HS-27A (cell line): ENCODE measurements around the gene FKBP1A.
"Not testable (repeated sequence)": the region's sequence is repeated elsewhere in the genome, so short reads cannot be mapped to it uniquely, and the experiment has no call there.

Source experiments
- DNase-seq: peaks from one replicate; pipeline ENCODE4 v3.0.0-alpha.2; 2012; ENCODE audit warnings: low read depth, missing footprints

Gene FKBP1A

DNA sequence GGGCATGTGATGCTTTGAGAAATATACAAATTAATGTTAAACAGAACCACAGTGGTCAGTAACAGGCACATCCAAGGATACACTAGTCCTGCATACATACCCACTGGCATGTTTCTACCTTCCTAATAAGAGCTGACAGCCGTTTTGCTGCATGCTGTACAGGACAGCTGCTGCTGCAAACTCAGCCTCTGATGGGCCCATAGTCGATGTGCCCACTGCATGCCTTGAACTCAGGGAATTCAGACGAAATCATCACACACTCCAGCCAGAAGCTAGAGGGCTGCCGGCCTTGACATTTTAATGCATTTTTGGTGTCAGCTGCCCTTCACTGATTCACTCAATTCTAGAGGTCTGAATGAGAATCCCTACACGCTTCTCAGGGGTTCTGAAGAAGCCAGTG is 29.3 kb downstream of the FKBP1A start:
- no peak for DNase-seq

DNA sequence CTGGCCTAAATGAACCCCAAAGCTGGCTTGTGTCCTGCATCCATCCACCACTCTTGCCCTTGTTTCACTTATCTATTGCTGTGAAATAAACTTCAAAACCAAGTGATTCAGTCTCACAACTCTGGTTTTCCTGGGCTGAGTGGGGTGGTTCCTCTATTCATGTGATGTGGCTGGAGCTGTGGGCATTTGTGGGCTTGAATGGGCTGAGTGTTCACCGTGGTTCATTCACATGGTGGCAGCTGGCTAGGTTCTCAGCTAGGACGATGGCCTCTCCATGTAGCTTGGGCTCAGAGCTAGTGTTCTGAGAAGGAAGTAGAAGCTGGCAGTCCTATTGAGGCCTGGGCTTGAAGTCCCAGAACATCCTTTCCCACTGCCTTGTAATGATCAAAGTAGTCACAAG is 30.4 kb downstream of the FKBP1A start:
- no peak for DNase-seq

DNA sequence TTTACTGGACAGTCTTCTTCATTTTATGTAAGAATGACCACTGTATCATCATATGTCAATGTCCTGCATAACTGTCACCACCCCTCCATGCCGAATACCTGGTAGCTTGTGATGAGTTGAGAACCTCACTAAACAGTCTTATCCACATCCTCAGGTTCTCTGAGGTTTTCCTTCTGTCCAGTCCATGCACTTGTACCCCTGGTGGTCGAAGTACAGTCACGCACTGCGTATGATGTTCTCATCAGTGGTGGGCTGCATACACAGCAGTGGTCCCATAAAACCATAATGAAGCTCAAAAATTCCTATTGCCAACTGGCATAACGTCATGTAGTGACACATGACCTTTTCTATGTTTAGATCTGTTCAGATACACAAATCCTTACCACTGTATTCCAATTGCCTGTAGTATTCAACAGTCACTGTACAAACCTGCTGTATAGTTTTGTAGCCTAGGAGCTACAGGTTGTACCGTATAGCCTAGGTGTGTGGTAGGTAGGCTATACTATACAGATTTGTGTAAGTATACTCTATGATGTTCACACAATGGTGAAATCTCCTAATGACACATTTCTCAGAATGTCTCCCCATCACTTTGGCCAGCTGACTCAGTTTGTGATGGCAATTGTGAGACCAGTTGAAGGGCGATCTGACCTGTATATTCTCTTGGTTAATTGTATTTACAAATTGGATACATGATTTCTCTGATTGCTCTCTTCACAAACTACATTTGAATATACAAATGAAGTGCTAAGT is 32.6 kb downstream of the FKBP1A start:
- no peak for DNase-seq

DNA sequence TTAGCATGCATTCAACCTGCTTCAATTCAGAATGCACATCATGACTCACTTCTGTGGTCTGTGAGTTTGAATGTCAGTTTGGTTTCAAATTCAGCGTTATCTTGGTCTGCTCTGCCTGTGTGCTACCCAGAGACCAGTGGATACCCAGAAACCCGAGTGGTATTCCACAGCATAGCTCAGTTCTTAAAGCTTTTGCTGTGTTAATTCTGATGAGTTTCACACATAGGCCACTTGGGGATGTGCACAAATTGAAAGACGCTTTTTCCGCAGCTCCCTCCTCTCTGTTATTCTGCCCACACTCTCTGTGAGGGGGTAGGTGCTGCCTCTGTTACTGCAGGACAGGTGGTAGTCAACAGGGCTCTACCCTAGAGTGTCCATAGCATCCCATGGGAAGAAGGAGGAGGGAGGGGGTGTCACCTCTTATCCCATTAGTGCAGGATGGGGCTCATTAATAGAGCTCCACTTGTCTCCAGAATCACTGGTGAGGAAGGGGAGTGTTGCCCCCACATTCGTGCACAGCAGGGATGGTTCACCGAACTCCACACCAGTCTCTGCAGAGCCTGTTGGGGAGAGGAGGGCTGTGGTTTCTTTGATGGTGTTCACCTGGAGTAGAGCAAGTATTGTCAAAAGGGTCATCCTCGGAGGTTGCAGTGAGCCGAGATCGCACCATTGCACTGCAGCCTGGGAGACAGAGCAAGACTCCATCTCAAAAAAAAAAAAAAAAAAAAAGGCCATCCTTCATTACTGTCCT is 34.8 kb downstream of the FKBP1A start:
- DNase-seq = no peak

DNA sequence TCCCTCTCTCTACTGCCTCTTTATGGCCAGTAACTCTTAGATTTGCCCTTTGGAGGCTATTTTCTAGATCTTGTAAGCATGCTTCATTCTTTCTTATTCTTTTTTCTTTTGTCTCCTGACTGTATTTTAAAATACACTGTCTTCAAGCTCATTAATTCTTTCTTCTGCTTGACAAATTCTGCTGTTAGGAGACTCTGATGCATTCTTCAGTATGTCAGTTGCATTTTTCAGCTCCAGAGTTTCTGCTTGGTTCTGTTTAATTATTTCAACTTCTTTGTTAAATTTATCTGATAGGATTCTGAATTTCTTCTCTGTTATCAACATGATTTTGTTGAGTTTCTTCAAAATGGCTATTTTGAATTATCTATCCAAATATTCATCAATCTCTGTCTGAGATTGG is 38.9 kb downstream of the FKBP1A start:
- no peak for DNase-seq

DNA sequence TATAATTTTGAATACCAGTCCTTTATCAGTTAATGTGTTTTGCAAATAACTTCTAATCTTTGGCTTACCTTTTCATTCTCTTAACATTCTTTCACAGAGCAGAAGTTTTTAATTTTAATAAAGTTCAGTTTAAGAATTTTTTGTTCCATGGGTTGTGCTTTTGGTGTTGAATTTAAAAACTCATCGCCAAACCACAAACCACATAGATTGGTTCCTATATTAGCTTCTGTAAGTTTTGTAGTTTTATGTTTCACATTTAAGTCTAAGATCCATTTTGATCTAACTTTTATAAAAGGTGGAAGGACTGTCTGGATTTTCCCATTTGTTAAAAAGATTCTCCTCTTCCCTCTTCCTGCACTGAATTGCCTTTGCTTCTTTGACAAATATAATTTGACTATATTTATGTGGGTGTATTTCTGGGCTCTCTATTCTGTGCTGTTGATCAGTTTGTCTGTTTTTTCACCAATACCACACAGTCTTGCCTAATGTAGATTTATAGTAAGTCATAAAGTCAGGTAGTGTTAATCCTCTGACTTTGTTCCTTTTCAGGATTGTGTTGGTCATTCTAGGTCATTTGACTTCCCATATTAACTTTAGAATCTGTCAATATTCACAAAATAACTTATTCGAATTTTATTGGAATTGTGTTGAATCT is 46.4 kb downstream of the FKBP1A start:
- DNase-seq = no peak

DNA sequence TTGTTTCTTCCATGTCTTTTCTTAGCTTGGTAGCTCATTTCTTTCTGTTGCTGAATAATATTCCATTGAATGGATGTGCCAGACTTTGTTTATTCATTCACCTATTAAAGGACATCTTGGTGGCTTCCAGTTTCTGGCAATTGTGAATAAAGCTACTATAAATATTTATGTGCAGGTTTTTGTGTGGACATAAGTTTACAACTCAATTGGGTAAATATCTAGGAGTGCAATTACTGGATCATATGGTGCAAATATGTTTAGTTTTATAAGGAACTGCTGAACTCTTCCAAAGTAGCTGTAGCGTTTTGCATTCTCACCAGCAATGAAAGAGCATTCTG is 47.1 kb downstream of the FKBP1A start:
- DNase-seq = no peak

DNA sequence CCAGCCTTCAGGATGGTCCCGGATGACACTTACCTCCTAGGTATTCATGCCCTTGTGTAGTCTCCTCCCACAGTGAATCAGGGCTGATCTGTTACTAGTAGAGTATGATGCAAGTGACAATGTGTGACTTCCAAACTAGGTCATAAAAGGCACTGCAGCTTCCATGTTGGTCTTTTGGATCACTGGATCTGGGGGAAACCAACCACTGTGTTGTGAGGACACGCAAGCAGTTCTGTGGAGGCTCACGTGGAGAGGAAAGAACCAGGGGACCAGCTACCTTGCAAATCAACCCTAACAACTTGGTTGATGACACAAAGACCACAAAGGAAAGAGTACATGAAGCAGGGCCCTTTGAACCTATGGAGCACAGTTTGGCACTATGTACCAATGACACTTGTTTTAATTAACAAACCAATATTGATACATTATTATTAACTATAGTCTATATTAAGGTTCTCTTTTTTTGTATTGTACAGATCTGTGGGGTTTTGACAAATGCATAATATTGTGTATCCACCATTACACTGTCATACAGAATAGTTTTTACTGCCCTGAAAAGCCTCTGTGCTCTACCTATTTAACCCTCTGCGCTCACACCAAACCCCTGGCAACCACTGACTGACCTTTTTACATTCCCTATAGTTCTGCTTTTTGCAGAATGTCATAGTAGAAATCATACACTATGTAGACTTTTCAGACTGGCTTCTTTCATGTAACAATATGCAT is 47.7 kb downstream of the FKBP1A start:
- no peak for DNase-seq

DNA sequence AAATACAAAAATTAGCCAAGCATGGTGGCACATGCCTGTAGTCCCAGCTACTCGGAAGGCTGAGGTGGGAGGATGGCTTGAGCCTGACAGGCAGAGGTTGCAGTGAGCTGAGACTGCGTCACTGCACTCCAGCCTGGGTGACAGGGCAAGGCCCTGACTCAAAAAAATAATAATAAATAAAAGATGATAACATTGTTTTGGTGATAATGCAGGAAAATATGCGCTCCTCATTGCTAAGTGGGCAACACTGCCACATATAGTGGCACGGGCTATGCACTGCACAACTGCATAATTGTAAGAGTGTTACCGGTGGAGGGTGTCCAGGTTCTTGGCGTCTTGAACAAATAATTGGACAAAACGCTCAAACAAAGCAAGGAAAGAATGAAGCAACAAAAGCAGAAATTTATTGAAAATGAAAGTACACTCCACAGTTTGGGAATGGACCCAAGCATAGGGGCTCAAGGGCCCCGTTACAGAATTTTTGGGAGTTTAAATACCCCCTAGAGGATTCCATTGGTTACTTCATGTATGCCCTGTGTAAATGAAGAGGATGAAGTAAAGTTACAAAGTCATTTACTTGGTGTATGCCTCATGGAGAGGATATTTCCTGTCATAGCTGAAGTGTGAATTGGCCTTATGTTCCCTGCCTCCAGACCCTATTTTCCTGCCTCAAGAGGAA is 49.3 kb downstream of the FKBP1A start:
- DNase-seq = not testable (repeated sequence)

DNA sequence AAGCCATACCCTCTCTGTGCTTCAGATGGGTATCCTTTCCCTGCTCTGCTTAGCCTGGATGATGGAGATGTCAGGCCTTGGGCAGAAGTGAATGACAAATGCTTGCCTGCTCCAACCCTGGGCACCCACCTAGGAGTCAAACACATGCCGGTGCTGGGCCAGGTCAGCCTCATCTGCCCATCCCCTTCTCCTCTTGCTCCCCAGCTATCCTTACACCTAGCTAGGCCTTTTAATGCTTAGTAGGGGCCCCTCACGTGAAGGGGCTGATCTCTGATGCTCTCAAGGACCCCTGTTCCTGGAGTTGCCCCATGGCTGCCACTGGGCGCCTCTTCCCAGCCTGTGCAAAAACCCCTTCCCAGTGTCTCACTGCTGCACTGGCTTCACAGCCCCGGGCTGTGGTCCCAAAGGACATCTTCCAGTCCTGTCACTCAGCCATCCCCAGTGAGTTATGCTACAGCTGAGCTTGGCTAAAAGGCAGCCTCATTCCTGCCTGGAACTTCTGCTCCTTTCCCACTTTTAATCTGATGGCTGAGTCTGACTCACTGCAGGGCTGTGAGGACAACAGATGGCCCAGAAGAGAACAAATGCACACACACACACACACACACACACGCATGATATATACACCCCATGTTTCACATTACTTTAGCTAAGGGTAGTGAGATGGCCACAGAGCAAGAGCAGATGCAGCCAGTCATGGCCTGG is 51.1 kb downstream of the FKBP1A start:
- DNase-seq = no peak

DNA sequence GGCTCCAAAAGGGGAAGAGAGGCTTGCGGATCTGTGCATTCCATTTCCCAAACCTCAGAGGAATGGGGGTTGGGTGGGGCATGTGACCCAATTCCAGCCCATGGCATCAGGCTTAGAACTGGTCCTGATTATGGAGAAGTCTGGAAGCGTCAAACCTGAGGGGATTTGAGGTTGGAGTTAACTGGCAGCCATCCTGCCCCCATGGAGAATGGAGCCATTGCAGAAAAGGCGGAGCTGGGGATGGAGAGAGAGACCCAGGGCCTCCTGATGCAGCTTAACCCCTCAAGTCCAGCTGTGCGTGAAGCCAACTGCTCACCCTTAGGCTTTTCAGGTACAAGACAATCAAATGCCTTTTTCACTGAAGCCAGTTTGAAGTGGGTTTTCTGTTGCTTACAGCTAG is 54.1 kb downstream of the FKBP1A start:
- DNase-seq = no peak

DNA sequence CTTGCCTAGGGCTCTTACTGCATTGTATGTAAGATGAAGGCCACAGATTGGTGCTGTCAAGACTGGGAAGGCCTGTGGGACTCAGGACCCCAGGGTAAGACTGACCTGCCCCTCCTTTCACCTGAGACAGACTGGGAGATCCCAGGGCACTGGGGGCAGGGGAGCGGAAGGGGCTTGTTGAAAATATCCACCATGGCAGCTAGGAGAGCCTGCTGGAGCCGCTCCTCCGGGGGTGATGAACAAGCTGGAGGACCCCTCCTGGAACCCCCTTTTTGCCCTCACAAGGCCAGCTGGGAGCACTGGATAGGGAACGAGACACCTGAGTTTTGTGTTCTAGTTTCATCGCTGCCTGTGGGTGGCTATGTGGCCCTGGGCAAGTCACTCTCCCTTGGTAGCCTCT is 54.8 kb downstream of the FKBP1A start:
- no peak for DNase-seq

DNA sequence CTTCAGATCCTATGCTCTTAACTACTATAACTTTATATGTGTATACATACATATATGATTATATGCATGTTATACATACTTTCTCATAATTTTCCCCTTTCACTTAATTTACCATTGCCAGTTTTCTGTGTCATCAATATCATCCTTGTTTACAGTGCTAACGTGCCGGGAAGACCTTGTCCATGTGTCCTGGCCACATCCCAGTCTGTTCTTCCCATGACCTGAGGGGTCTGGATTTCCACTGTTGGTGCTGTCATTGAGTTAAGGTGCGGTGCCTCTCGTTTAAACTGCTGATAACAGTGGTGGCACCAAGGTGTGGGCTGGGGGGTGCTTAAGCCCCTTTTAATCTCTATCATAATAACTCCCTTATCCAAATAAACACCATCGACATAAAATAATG is 55.4 kb downstream of the FKBP1A start:
- no peak for DNase-seq

DNA sequence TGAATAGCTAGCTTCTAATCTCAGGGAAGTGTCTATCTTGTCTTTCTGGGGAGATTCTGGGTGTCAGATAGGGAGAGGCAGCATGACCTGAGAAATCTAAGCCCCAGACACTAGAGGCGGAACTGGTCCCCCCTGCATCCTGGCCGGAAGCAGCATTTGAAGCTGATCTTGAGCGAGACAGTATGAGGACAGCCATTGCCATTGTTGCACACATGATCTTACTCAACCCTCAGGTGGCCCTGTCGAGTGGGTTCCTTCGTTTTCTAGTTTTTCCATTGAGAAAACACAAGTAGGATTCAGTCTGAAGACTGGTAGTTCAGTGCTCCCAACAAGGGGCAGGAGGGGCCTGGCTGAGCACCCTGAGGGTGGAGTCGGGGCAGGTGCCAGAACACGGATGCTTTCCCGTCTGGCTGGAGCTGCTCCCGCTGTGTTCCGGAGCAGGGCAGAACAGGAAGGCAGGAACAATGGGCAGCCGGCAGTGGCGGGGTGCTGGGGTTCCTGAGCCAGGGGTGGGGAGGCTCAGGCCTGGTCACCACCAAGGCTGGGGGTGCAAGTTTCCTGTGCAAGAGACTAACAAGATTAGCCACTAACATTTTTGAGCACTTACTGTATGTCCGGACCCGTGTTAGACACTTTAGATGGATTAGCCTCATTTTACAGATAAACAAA is 56.0 kb downstream of the FKBP1A start:
- DNase-seq = no peak

DNA sequence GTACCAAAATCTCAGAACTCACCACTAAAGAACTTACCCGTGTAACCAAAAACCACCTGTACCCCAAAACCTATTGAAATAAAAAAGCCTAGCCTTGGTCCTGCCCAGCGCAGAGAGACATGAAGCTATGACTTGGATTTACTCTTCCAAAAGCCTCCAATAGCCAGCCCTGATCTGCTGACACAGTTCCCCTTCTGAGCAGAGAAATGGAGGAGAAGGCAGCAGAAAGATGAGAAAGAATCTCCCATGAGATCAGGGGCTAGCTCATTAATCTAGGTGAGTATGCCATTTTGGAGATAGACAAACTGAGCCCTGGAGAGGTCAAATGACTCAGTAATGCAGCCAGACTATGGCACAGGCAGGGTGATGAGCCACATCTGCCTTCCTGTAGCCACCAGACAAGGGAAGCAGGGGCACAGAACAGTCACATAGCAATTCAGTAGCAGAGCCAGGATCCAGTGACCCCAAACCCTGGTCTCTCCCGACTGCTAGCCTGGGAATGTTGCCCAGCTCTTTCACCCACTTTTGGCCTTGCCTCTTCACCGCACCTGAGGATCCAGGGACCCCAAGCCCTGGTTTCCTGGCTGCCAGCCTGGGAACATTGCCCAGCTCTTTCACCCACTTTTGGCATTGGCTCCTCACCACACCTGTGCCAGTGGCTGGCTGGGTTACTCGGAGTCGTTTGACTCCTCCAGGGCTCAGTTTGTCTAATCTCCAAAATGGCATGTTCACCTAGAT is 56.7 kb downstream of the FKBP1A start:
- DNase-seq = no peak

DNA sequence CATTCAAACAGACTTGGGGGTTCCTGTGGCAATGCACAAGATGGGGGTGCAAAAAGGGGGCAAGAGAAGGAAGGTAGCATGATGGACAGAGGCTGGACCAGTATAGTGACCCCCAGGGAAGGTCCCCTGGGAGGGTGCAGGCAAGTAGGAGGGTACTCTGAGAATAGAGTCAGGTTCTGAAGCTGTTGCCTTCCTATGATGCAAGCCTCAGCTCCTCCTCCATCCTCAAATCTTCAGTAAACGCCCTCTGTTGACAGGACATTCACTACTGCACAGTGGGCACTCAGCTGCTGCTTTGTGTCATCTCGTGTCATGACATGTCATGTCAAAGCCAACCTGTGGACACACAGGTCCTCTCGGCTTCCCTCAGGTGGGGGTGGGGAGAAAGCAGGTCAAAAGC is 58.1 kb downstream of the FKBP1A start:
- no peak for DNase-seq

DNA sequence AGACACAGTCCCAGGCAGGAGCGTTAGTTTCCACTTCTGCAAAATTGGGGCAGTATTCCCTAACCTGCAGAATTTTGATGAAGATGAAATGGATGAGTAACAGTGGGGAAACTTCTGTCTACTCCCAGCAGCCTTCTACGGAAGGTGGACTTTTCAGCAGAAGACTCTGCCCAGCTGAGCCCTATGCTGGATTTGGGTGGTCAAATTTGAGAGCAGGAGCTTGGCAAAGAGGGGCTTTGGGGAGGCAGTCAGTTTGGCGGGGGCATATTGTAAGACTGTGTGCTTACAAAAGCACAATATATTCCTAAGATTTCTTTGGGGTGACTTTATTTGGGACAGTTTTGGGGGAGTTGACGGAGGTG is 58.5 kb downstream of the FKBP1A start:
- DNase-seq = no peak

DNA sequence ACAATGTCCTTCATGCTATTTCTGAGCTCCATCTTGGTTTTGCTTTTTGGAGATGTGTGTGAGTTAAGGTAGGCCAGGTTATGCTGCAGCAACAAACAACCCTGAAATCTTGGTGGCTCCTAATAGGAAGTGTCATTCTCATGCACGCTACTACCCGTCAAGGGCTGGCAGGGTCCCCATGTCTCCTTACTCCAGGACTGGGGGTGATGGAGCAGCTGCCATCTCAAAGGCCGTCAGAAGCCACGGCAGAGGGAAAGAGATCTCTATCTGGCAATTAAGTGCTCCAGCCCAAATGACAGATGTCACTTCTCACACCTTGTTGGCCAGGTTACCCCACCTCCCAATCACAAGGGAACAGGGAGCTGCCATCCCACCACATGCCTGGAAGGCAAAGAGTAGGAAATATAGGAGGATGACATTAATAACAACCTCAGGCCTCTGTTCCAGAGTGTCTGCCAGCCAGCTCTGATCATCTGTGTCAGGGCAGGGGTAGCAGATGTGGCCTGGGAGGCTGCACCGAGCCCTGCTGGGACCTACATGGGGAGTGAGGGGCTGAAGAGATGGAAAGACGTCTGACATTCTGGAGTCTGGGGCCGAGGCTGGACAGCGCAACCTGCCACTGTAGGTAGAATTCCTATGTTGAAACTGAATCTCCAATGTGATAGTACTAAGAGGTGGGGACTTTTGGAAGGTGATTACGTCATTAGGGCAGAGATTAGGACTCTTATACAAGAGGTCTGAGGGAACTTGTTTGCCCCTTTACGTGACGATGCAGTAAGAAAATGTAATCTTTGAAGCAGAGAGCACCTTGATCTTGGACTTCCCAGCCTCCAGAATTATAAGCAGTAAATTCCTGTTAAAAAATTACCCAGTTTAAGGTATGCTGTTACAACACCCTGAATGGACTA is 59.1 kb downstream of the FKBP1A start:
- no peak for DNase-seq

DNA sequence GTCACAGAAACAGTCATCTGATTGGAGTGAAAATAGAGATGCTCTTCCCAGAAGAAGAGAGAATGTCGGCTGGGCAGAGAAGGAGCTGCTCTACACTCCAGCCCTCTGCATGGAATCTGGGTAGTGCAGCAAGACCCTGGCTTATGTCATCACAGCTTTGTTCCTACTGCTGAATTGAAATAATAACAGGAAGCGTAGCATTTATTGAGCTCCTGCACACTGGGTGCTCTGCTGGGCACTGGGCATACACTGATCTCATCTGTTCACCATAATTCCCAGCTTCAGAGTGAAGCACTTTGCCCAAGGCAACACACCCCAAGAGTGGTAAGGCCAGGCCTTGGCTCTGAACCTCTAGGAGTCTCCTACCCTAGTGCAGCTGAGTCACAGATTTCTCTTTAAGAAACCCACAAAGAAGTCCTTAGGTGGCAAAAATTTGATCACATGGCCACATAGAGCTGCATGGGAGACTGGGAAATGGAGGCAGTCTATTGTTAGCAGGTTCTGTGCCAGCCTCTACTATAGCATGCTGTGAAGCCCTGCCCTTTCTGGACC is 60.0 kb downstream of the FKBP1A start:
- no peak for DNase-seq
